Measurements from ENCODE around the gene BOLL. TPM values are rescaled to one million over a fixed set of nuclear protein-coding genes. Genes with fewer than 3 reads are reported as not detected.

The BOLL gene
- total and polyA plus RNA-seq, 2 donors (not counting 1 experiment from before 2014, with no cell fraction given): not detected

- peak overlapping the region; percentile 50 for H3K27ac ChIP-seq (ENCODE audit: insufficient read depth, low read length)
- peaks cover 35% of the 10 kb centered on the region for H3K79me2 ChIP-seq (ENCODE audit: control insufficient read depth, insufficient read depth, low read length)
- H3K4me3 ChIP-seq (replicated peaks in 1 of 4; ENCODE audit: control extremely low read depth in 1 of 4, insufficient read depth in 1 of 4, low read depth in 3 of 4, low read length in 4 of 4): peak overlapping the region; percentile 74 to 92 (median 90)
- no peaks in the 10 kb centered on the region for H3K27me3 ChIP-seq (ENCODE audit: control insufficient read depth, insufficient read depth, low read length)
- H3K9ac ChIP-seq (ENCODE audit: insufficient read depth, low read length): peak overlapping the region; percentile 55
- H3K36me3 ChIP-seq (ENCODE audit: control insufficient read depth, insufficient read depth, low read length): no peaks in the 10 kb centered on the region
- peak overlapping the region; percentile 98 for H3K4me2 ChIP-seq (ENCODE audit: extremely low read depth, insufficient read depth, low read length)
- no peak for TF ChIP-seq EZH2 (IDR thresholded peaks at IDR 0.05; ENCODE audit: low read length, missing control alignments)
- TF ChIP-seq, protein P1, sequence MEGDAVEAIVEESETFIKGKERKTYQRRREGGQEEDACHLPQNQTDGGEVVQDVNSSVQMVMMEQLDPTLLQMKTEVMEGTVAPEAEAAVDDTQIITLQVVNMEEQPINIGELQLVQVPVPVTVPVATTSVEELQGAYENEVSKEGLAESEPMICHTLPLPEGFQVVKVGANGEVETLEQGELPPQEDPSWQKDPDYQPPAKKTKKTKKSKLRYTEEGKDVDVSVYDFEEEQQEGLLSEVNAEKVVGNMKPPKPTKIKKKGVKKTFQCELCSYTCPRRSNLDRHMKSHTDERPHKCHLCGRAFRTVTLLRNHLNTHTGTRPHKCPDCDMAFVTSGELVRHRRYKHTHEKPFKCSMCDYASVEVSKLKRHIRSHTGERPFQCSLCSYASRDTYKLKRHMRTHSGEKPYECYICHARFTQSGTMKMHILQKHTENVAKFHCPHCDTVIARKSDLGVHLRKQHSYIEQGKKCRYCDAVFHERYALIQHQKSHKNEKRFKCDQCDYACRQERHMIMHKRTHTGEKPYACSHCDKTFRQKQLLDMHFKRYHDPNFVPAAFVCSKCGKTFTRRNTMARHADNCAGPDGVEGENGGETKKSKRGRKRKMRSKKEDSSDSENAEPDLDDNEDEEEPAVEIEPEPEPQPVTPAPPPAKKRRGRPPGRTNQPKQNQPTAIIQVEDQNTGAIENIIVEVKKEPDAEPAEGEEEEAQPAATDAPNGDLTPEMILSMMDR (conservative IDR thresholded peaks at IDR 0.05 in 1 of 2, IDR thresholded peaks at IDR 0.05 in 1 of 2; ENCODE audit: low read depth in 1 of 2, low read length in 2 of 2): no peak
- peak; percentile 21 to 27 for DNase-seq (ENCODE audit: low read depth in 2 of 2)
- H3K9me3 ChIP-seq (ENCODE audit: control insufficient read depth, insufficient read depth, low read depth, low read length): no peaks in the 10 kb centered on the region
- H3K4me1 ChIP-seq (ENCODE audit: control insufficient read depth, extremely low read depth, insufficient read depth, low read length): peaks cover 8% of the 10 kb centered on the region
- no peaks in the 10 kb centered on the region for H4K20me1 ChIP-seq (ENCODE audit: control insufficient read depth, extremely low read depth, insufficient read depth, low read length)
- peak overlapping the region; percentile 98 for H2AFZ ChIP-seq (ENCODE audit: low read length)
Measured at GRCh38 chr2:197705912-197706838, 78.9 kb downstream of the BOLL start.

DNA sequence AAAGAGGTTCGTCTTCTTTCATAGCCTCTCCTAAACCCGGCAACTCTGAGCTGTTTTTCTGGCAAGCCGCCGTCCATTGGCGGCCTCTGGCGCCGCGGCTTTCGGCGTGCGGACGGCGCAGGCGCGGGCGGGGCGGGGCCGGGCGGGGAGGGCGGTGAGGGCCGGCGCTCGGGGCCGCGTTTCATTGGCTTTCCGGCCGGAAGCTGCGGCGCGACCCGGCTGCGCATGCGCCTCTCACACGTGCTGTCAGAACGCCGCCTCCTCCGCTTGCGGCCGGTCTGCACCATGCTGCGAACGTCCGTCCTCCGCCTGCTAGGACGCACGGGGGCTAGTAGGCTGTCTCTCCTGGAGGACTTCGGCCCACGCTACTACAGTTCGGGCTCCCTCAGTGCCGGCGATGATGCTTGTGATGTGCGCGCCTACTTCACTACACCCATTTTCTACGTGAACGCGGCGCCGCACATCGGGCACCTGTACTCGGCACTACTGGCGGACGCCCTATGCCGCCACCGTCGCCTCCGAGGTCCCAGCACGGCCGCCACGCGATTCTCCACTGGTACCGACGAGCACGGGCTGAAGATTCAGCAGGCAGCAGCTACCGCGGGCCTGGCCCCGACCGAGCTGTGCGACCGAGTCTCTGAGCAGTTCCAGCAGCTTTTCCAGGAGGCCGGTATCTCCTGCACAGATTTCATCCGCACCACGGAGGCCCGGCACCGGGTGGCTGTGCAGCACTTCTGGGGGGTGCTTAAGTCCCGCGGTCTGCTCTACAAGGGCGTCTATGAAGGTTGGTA lies 79.8 kb downstream of the BOLL start, which contains the start of gene MARS2:
TSS of gene MARS2 (plus strand) at position 249 of the 791 bp plus-strand sequence. CDS start at position 286, 37 bp downstream.
- Histone ChIP-seq H3K4me2 (ENCODE audit: extremely low read depth, insufficient read depth, low read length) (peak within 1 kb of the TSS; percentile 98), H3K9me3 (ENCODE audit: control insufficient read depth, insufficient read depth, low read depth, low read length) (no peaks in the 10 kb centered on the region), H3K27me3 (ENCODE audit: control insufficient read depth, insufficient read depth, low read length) (no peaks in the 10 kb centered on the region), H3K9ac (ENCODE audit: insufficient read depth, low read length) (peak within 1 kb of the TSS; percentile 55), H4K20me1 (ENCODE audit: control insufficient read depth, extremely low read depth, insufficient read depth, low read length) (no peaks in the 10 kb centered on the region), H3K27ac (ENCODE audit: insufficient read depth, low read length) (peak within 1 kb of the TSS; percentile 64), H3K79me2 (ENCODE audit: control insufficient read depth, insufficient read depth, low read length) (peaks cover 33% of the 10 kb centered on the region), H3K4me1 (ENCODE audit: control insufficient read depth, extremely low read depth, insufficient read depth, low read length) (peaks cover 8% of the 10 kb centered on the region), H3K4me3 (replicated peaks in 1 of 4; ENCODE audit: control extremely low read depth in 1 of 4, insufficient read depth in 1 of 4, low read depth in 3 of 4, low read length in 4 of 4) (peak within 1 kb of the TSS; percentile 81 to 92 (median 90)), H2AFZ (ENCODE audit: low read length) (peak within 1 kb of the TSS; percentile 98), H3K36me3 (ENCODE audit: control insufficient read depth, insufficient read depth, low read length) (no peaks in the 10 kb centered on the region)
- DNase-seq (ENCODE audit: low read depth in 2 of 2): peak; percentile 86 to 92
- TF ChIP-seq, protein P1 (conservative IDR thresholded peaks at IDR 0.05 in 1 of 2, IDR thresholded peaks at IDR 0.05 in 1 of 2; ENCODE audit: low read depth in 1 of 2, low read length in 2 of 2): no peak
- TF ChIP-seq EZH2 (IDR thresholded peaks at IDR 0.05; ENCODE audit: low read length, missing control alignments): no peak

Measured in fibroblast of lung (primary cell).